ENCODE measurements around the gene PTPRG. TPM values are rescaled to one million over a fixed set of nuclear protein-coding genes. Genes with fewer than 3 reads are reported as not detected.

PTPRG gene
- total RNA-seq, 2 donors from 2014 or later: 26.0 to 26.3 TPM

GRCh38 chr3:62284442-62284841, 723.1 kb downstream of the PTPRG start:
- no peak for DNase-seq
- Histone ChIP-seq H3K4me3 (no peak overlapping the region), H3K4me1 (no peaks in the 10 kb centered on the region), H3K27ac (no peak overlapping the region), H3K27me3 (no peaks in the 10 kb centered on the region), H3K36me3 (no peaks in the 10 kb centered on the region), H3K9ac (ENCODE audit: low read depth in 2 of 2, low read length in 2 of 2) (no peak overlapping the region), H3K9me3 (no peaks in the 10 kb centered on the region)
- intact Hi-C loops (cut with DNase I): no loop called here
- TF ChIP-seq, protein P1, sequence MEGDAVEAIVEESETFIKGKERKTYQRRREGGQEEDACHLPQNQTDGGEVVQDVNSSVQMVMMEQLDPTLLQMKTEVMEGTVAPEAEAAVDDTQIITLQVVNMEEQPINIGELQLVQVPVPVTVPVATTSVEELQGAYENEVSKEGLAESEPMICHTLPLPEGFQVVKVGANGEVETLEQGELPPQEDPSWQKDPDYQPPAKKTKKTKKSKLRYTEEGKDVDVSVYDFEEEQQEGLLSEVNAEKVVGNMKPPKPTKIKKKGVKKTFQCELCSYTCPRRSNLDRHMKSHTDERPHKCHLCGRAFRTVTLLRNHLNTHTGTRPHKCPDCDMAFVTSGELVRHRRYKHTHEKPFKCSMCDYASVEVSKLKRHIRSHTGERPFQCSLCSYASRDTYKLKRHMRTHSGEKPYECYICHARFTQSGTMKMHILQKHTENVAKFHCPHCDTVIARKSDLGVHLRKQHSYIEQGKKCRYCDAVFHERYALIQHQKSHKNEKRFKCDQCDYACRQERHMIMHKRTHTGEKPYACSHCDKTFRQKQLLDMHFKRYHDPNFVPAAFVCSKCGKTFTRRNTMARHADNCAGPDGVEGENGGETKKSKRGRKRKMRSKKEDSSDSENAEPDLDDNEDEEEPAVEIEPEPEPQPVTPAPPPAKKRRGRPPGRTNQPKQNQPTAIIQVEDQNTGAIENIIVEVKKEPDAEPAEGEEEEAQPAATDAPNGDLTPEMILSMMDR (IDR thresholded peaks at IDR 0.05): no peak

DNA sequence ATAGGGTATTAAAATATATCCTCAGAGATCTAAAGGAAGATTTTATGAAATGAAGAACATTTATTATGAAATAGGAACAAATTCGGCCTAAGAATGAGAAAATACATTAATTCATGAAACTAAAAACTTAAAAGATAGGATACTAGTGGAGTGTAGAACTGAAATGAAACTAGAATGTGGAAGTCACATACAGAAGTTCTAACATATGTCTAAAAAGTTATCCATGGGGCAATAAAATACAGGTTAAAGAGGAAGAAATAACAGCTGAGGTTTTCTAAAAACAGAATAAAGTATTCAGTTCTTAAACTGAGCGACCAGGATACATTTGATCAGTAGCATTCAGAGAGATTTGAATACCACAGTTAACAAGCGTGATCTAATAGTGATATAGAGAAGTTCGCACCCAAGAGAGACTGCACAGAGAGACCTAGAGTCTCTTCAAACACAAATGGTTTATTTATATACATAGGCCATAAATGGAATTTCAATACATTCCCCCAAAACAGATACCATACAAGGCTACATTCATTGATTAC, 726.1 kb downstream of the PTPRG start:
- no peaks in the 10 kb centered on the region for H3K9me3 ChIP-seq
- H3K27me3 ChIP-seq: no peaks in the 10 kb centered on the region
- no peaks in the 10 kb centered on the region for H3K4me1 ChIP-seq
- no peak overlapping the region for H3K4me3 ChIP-seq
- no peak for DNase-seq
- intact Hi-C loops (cut with DNase I): no loop called here
- no peak overlapping the region for H3K27ac ChIP-seq
- H3K36me3 ChIP-seq: no peaks in the 10 kb centered on the region
- TF ChIP-seq, protein P1 (IDR thresholded peaks at IDR 0.05): no peak
- no peak overlapping the region for H3K9ac ChIP-seq (ENCODE audit: low read depth in 2 of 2, low read length in 2 of 2)

DNA sequence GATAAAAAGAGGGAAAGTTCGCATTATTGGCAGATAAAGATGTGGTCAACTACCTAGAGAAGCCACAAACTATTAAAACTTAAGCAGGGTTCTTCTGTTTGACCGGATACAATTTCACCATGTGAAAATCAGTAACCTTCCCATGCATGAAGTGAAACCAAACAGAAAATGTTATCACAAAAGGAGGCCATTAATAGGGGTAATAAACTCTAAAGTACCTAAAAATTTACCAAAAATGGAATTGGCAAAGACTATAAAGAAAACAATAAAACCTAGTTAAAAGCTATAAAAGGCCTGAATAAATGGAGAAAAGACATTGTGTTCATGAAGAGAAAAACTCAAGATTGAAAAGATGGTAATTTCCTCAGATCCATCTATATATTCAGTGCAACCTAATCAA, 728.6 kb downstream of the PTPRG start:
- TF ChIP-seq, protein P1 (IDR thresholded peaks at IDR 0.05): no peak
- Histone ChIP-seq H3K4me3 (no peak overlapping the region), H3K4me1 (no peaks in the 10 kb centered on the region), H3K36me3 (no peaks in the 10 kb centered on the region), H3K9me3 (no peaks in the 10 kb centered on the region), H3K27ac (no peak overlapping the region), H3K9ac (ENCODE audit: low read depth in 2 of 2, low read length in 2 of 2) (no peak overlapping the region), H3K27me3 (no peaks in the 10 kb centered on the region)
- intact Hi-C loops (cut with DNase I): no loop called here
- no peak for DNase-seq

DNA sequence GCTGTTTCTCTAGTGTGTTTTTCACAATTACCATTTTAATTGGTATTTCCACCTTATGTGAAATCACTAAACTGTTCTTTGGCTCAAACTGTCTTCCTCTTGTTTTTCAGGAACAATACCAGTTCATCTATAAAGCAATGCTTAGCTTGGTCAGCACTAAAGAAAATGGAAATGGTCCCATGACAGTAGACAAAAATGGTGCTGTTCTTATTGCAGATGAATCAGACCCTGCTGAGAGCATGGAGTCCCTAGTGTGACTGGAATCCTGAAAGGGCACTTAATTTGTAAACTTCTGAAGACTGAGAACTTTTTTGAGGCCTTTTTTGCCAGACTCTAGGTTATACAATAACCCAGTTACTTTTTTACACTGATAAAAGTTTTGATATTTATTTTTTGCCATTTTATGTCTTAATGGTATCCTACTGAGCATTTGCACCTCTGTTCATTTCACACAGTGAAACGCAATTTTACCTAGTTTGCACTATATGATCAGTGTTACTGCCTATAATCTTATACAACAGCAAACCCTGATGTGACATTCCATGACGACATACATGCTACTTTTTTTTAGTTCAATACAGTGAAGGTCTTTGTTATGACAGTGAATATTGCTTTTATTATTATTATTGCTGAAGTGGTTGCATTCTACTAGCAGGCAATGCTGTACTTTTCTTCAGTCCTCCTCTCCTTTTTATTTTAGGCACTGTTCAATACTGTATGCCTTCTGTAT, 731.8 kb downstream of the PTPRG start:
- Histone ChIP-seq H3K9ac (ENCODE audit: low read depth in 2 of 2, low read length in 2 of 2) (no peak overlapping the region), H3K27me3 (no peaks in the 10 kb centered on the region), H3K9me3 (no peaks in the 10 kb centered on the region), H3K4me1 (no peaks in the 10 kb centered on the region), H3K36me3 (no peaks in the 10 kb centered on the region), H3K27ac (no peak overlapping the region), H3K4me3 (no peak overlapping the region)
- TF ChIP-seq, protein P1 (IDR thresholded peaks at IDR 0.05): no peak
- no peak for DNase-seq
- intact Hi-C loops (cut with DNase I): no loop called here

- intact Hi-C loops (cut with DNase I): no loop called here
- H3K4me1 ChIP-seq: no peaks in the 10 kb centered on the region
- no peaks in the 10 kb centered on the region for H3K9me3 ChIP-seq
- DNase-seq: no peak
- H3K36me3 ChIP-seq: no peaks in the 10 kb centered on the region
- H3K4me3 ChIP-seq: no peak overlapping the region
- H3K27ac ChIP-seq: no peak overlapping the region
- H3K27me3 ChIP-seq: no peaks in the 10 kb centered on the region
- TF ChIP-seq, protein P1 (IDR thresholded peaks at IDR 0.05): no peak
- no peak overlapping the region for H3K9ac ChIP-seq (ENCODE audit: low read depth in 2 of 2, low read length in 2 of 2)
Observed at GRCh38 chr3:62295571-62295970, 734.2 kb downstream of the PTPRG start.
